Measurements from ENCODE around the gene COL4A3. TPM values are rescaled to one million over a fixed set of nuclear protein-coding genes. Genes with fewer than 3 reads are reported as not detected.
"Not testable (repeated sequence)": the region's sequence is repeated elsewhere in the genome, so short reads cannot be mapped to it uniquely, and the experiment has no call there.

Gene COL4A3
- total RNA-seq, 1 donor: not detected

DNA sequence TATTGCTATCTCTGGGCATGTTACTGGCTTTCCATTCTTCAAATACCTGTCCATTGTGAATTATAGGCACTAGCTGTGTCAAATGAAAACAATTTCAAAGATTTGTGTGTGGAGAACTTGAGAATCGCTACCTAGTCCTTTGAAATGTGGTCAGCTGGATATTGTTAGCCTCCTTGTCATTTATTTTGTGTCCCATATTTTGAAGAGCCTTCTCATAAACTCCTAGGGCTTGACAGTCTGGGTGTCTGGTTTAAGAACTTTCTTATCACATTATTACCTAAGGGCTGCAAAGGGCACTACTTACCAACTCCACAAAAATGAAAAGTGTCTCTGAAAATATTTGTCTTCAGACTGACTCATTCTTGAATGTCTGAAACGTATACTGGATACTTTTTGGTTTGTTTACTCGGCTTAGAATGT lies 50.2 kb downstream of the COL4A3 start:
- peaks cover 3% of the 10 kb centered on the region for H3K27me3 ChIP-seq (ENCODE audit: insufficient read depth, low read length)
- H4K20me1 ChIP-seq (ENCODE audit: insufficient read depth, low read length): no peaks in the 10 kb centered on the region
- no peaks in the 10 kb centered on the region for H3K4me1 ChIP-seq (ENCODE audit: insufficient read depth, low read length)
- TF ChIP-seq, protein P1, sequence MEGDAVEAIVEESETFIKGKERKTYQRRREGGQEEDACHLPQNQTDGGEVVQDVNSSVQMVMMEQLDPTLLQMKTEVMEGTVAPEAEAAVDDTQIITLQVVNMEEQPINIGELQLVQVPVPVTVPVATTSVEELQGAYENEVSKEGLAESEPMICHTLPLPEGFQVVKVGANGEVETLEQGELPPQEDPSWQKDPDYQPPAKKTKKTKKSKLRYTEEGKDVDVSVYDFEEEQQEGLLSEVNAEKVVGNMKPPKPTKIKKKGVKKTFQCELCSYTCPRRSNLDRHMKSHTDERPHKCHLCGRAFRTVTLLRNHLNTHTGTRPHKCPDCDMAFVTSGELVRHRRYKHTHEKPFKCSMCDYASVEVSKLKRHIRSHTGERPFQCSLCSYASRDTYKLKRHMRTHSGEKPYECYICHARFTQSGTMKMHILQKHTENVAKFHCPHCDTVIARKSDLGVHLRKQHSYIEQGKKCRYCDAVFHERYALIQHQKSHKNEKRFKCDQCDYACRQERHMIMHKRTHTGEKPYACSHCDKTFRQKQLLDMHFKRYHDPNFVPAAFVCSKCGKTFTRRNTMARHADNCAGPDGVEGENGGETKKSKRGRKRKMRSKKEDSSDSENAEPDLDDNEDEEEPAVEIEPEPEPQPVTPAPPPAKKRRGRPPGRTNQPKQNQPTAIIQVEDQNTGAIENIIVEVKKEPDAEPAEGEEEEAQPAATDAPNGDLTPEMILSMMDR (IDR thresholded peaks at IDR 0.05; ENCODE audit: extremely low read depth, low read depth, low read length): no peak
- no peak overlapping the region for H3K4me2 ChIP-seq (ENCODE audit: insufficient read depth, low read length)
- H2AFZ ChIP-seq (ENCODE audit: low read length): no peak overlapping the region
- H3K36me3 ChIP-seq (ENCODE audit: insufficient read depth, low read length): no peaks in the 10 kb centered on the region
- no peaks in the 10 kb centered on the region for H3K79me2 ChIP-seq (ENCODE audit: insufficient read depth, low read length)
- H3K9me3 ChIP-seq (ENCODE audit: low read depth, low read length): no peaks in the 10 kb centered on the region
- H3K4me3 ChIP-seq (ENCODE audit: insufficient read depth, low read length): no peak overlapping the region
- H3K27ac ChIP-seq (ENCODE audit: low read depth, low read length): no peak overlapping the region
- DNase-seq (ENCODE audit: insufficient read length, low spot score, missing footprints): no peak

DNA sequence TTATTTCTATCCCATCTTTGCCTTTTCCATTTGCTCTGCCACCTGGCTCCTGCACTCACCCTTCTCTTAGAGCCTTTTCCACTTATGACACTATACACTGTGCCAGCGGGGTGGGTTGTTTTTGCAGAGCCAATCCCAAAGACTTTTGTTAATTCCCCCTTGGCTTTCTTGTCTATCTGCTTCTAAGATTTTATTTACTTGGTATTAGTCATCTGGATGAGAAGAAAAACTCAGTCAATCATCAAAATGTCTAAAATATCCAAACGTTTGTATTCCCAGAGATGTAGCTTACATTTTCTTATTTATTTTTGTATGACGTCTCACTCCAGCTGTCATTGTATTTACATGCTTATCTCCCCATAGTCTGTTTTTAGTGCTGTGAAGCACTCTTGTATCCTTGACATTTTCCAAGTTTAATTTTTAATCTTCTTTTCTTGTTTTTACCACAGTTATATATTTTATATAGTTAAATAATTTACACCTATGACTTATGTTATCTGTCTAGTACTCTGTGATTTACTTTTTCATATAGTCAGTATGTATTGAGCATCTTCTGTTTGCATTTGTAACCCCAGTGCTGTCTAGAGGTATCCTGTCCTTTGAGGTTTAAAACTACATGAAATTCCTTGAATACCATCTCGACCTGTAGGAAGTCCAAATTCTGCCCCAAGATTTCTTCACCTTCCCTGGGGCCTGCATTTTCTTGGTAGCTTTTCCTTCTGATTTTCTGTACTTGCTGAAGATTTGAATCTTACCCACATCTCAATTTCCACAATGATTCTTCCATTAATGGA lies 55.1 kb downstream of the COL4A3 start:
- TF ChIP-seq, protein P1 (IDR thresholded peaks at IDR 0.05; ENCODE audit: extremely low read depth, low read depth, low read length): no peak
- Histone ChIP-seq H3K79me2 (ENCODE audit: insufficient read depth, low read length) (no peaks in the 10 kb centered on the region), H3K4me3 (ENCODE audit: insufficient read depth, low read length) (no peak overlapping the region), H3K4me1 (ENCODE audit: insufficient read depth, low read length) (no peaks in the 10 kb centered on the region), H3K36me3 (ENCODE audit: insufficient read depth, low read length) (no peaks in the 10 kb centered on the region), H2AFZ (ENCODE audit: low read length) (no peak overlapping the region), H3K9me3 (ENCODE audit: low read depth, low read length) (no peaks in the 10 kb centered on the region), H4K20me1 (ENCODE audit: insufficient read depth, low read length) (no peaks in the 10 kb centered on the region), H3K4me2 (ENCODE audit: insufficient read depth, low read length) (no peak overlapping the region), H3K27me3 (ENCODE audit: insufficient read depth, low read length) (no peaks in the 10 kb centered on the region), H3K27ac (ENCODE audit: low read depth, low read length) (no peak overlapping the region)
- no peak for DNase-seq (ENCODE audit: insufficient read length, low spot score, missing footprints)

DNA sequence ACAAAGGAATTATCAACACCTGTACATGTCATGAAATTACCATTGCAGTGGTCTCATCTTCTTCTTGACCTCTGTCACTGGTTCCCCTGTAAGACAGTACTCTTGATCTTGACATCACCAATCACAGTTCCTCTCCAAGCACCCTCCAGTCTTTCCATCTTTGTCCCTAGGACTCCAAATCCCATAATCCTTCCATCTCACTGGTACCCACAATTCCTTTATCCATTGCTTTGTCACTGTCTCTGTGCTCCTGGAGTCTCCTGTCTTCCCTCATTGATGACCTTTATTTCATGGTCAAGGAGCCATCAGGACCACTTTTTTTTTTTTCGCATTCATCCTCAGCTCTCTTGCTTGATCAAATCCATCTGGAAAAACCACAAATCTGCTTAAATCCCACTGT lies 56.7 kb downstream of the COL4A3 start:
- H3K9me3 ChIP-seq (ENCODE audit: low read depth, low read length): no peaks in the 10 kb centered on the region
- no peaks in the 10 kb centered on the region for H3K4me1 ChIP-seq (ENCODE audit: insufficient read depth, low read length)
- H3K4me3 ChIP-seq (ENCODE audit: insufficient read depth, low read length): no peak overlapping the region
- H2AFZ ChIP-seq (ENCODE audit: low read length): no peak overlapping the region
- H3K27ac ChIP-seq (ENCODE audit: low read depth, low read length): no peak overlapping the region
- DNase-seq (ENCODE audit: insufficient read length, low spot score, missing footprints): no peak
- no peak overlapping the region for H3K4me2 ChIP-seq (ENCODE audit: insufficient read depth, low read length)
- H3K27me3 ChIP-seq (ENCODE audit: insufficient read depth, low read length): no peaks in the 10 kb centered on the region
- no peaks in the 10 kb centered on the region for H4K20me1 ChIP-seq (ENCODE audit: insufficient read depth, low read length)
- TF ChIP-seq, protein P1 (IDR thresholded peaks at IDR 0.05; ENCODE audit: extremely low read depth, low read depth, low read length): no peak
- H3K79me2 ChIP-seq (ENCODE audit: insufficient read depth, low read length): no peaks in the 10 kb centered on the region
- H3K36me3 ChIP-seq (ENCODE audit: insufficient read depth, low read length): no peaks in the 10 kb centered on the region

DNA sequence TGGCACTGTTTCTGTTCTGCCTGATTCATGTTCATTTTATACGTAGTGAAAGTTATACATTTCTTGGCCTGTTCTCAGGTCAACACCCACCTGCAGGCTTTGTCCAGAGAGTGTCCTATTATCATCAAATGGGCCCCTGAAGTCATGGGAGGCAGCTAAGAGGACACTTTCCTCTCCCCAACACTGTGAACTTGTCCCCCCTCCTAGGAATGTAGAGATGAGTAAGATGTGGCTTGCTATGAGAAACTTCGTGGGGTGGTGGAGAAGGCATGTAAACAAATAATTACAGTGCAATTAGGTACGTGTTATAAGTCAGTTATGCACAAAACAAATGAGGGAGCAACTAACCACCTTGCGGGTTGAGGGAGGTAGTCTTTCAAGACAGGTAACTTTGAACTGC lies 57.9 kb downstream of the COL4A3 start:
- H2AFZ ChIP-seq (ENCODE audit: low read length): no peak overlapping the region
- no peak overlapping the region for H3K4me3 ChIP-seq (ENCODE audit: insufficient read depth, low read length)
- H3K79me2 ChIP-seq (ENCODE audit: insufficient read depth, low read length): no peaks in the 10 kb centered on the region
- H3K4me1 ChIP-seq (ENCODE audit: insufficient read depth, low read length): no peaks in the 10 kb centered on the region
- no peaks in the 10 kb centered on the region for H3K36me3 ChIP-seq (ENCODE audit: insufficient read depth, low read length)
- H3K4me2 ChIP-seq (ENCODE audit: insufficient read depth, low read length): no peak overlapping the region
- no peaks in the 10 kb centered on the region for H4K20me1 ChIP-seq (ENCODE audit: insufficient read depth, low read length)
- no peak overlapping the region for H3K27ac ChIP-seq (ENCODE audit: low read depth, low read length)
- TF ChIP-seq, protein P1 (IDR thresholded peaks at IDR 0.05; ENCODE audit: extremely low read depth, low read depth, low read length): no peak
- DNase-seq (ENCODE audit: insufficient read length, low spot score, missing footprints): no peak
- no peaks in the 10 kb centered on the region for H3K9me3 ChIP-seq (ENCODE audit: low read depth, low read length)
- H3K27me3 ChIP-seq (ENCODE audit: insufficient read depth, low read length): no peaks in the 10 kb centered on the region

DNA sequence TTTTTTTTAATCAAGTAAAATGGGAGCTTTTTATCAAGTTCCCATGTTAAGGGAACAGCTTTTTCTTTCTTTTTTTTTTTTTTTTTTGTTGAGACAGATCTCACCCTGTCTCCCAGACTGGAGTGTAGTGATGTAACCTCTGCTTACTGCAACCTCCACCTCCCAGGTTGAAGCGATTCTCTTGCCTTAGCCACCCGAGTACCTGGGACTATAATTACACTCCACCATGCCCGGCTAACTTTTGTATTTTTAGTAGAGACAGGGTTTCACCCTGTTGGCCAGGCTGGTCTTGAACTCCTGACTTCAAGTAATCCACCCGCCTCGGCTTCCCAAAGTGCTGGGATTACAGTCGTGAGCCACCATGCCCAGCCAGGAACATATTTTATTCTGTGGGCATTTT lies 61.2 kb downstream of the COL4A3 start:
- H3K9me3 ChIP-seq (ENCODE audit: low read depth, low read length); H4K20me1 ChIP-seq (ENCODE audit: insufficient read depth, low read length); DNase-seq (ENCODE audit: insufficient read length, low spot score, missing footprints); H3K79me2 ChIP-seq (ENCODE audit: insufficient read depth, low read length); H3K36me3 ChIP-seq (ENCODE audit: insufficient read depth, low read length); H3K27ac ChIP-seq (ENCODE audit: low read depth, low read length); H3K4me1 ChIP-seq (ENCODE audit: insufficient read depth, low read length); H2AFZ ChIP-seq (ENCODE audit: low read length); H3K27me3 ChIP-seq (ENCODE audit: insufficient read depth, low read length); H3K4me3 ChIP-seq (ENCODE audit: insufficient read depth, low read length); H3K4me2 ChIP-seq (ENCODE audit: insufficient read depth, low read length): not testable (repeated sequence)

All from osteoblast (primary cell).